GM18499 (cell line): Measurements from ENCODE around the gene SEMA4C.

Experiments used
- ATAC-seq: cut with Tn5 transposase; IDR thresholded peaks from one replicate; pipeline ENCODE4 v1.9.1; 2021; ENCODE audit warnings: moderate number of reproducible peaks; ENCODE audit not compliant: insufficient read depth, unreplicated experiment

The SEMA4C gene

GRCh38 chr2:96826546-96827278, 43.2 kb downstream of the SEMA4C start:
- no peak for ATAC-seq

DNA sequence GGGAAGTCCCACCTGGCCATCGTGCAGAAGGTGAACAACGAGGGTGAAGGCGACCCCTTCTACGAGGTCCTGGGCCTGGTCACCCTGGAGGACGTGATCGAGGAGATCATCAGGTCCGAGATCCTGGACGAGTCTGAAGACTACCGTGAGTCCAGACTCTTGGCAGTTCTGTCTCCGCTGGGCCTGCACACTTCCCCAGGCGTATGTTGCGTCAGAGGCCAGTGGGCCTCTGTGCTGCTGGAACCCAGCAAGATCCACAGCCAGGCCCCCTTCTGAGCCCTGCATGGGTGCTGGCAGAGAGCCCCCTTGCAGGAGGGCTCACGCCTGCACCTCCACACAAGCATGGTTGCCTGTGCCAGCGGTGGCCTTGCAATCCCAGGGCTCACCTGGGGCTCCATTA, 44.8 kb downstream of the SEMA4C start:
- ATAC-seq, result no peak

- ATAC-seq, result no peak
Measured at GRCh38 chr2:96824079-96824870, 45.6 kb downstream of the SEMA4C start.

DNA sequence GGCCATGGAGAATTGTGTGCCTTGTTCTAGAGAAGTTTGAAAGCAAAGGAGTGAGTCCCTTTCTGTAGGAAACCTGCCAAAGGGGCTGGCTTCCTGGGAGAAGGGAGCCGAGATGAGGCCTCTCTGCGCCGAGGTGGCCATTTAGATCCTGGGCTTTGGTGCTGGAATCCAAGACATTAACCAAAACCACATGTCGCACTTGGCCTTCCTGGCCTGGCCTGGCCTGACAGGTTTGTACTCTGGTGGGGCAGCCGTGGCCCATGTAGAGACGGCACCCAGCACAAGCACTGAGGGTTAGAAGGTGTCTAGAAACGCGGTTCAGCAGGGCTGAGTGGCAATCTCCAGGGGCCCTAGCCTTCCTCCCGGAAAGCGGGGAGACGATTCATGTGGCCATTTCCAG, 46.7 kb downstream of the SEMA4C start:
- ATAC-seq, result no peak

DNA sequence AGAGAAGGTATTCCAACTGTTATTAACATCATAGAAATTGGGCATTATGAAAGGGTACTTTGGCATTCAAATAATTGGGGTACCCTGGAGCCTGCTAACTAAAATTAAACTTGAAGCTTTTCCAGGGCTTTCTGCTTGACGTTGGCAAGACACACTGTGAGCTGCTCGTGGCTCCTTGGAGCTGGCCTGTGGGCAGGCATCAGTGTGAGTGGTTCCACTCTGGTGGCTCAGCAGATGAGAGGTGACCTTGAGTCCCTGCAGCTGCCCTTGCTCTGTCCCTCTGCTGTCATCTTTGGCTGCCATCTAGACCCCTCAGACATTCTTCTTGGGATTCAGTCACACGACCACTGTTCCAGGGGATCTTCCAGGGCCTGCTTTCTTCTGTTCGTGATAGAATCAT, 47.1 kb downstream of the SEMA4C start:
- no peak for ATAC-seq

- no peak for ATAC-seq
Measured at GRCh38 chr2:96821113-96821675, 48.7 kb downstream of the SEMA4C start.

- no peak for ATAC-seq
Measured at GRCh38 chr2:96819876-96820511, 49.9 kb downstream of the SEMA4C start.

DNA sequence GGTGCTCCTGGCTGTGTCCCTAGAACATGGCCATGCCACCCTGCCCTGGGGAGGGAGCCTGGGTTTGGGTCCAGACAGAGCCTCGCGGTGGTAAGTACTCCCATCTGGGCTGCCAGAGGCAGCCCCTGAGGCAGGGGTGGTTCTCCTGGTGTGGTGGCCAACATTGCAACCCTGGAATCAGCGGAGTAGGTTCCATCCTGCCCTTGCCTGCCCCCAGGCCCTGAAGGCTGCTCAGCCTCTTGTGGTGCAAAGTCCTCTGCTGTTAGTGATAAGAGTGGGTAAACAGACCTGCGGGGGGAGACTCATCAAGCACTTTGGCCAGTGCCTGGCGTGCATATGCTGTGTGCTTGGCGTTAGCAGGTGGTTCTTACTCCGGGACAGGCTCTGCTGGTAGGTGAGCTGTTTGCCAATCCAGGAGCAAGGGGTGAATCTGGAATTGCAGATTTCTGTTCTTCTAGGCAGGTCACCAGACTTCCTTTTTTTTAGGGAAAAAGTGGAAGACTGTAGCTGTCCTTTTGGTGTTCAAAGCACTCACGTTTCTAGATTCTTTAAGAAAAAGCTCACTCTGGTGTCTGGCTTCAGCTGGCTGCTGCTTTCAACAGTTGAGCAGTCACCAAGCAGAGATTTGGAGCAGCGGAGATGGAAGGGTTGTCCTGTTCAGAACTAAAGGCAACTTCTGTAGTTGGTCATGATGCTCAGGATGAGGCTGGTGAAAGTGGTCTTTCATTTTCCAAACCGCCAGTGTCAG, 50.6 kb downstream of the SEMA4C start:
- no peak for ATAC-seq

GRCh38 chr2:96817882-96818281, 52.0 kb downstream of the SEMA4C start:
- no peak for ATAC-seq

- no peak for ATAC-seq
Measured at GRCh38 chr2:96816836-96817702, 52.8 kb downstream of the SEMA4C start.

- peak; percentile 76 for ATAC-seq
Measured at GRCh38 chr2:96816127-96816835, 53.6 kb downstream of the SEMA4C start, which contains the start of gene CNNM3. Gene CNNM3 (plus strand): TSS chr2:96816268. CDS start chr2:96816278, 10 bp downstream.

DNA sequence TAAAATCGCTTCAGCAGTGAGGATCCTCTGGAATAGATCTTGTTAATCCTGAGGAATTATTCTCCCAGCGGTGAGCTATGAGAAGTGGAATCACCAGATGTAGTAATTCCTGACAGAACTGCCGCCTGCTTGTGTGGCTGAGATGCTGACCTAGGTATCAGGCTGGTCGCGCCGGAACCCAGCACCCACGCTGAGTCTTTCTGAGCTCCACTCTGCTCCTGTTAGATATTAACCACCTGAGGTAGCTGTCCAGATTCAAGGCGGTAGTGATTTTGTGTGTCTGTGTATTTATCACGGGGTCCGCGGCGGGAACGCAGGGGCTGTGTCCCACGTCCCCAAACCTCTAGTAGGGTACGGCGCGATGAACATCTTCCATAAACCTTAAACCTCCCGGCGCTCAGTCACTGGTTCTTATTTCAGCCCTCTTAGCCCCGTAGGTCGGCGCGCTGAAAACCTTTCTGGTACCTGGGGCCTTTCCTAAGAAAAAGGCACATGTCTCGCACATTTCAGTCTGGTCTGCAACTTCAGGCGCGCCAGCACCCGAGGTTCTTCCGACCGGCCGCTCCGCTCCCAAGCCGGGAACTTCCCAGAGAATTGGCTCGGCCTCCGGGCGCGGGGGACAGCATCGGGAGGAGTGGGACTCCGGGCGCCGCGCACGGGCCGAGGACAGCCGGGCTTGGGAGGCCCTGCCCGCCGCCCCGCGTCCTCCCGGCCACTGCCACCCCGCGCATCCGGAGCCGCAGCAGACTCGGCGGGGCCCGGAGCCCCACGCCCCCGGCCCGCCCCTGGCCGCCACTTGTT, 54.4 kb downstream of the SEMA4C start:
- no peak for ATAC-seq

DNA sequence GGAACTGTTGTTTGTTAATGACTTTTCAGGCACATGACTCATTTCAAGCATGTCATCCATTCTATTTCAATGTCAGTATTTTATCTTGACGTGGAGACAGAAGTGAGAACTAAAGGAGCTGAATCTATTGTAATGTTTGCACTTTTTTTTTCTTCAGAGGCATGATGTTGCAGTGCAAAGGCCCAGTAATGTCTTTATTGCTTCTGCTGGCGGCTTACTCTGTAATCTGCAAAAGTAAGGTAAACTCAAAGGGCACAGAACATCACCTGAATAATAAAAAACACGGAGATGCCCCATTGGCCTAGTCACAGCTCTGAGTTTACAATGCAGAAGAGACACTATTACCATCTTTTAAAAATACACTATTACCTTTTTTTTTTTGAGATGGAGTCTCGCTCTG, 56.2 kb downstream of the SEMA4C start:
- no peak for ATAC-seq

DNA sequence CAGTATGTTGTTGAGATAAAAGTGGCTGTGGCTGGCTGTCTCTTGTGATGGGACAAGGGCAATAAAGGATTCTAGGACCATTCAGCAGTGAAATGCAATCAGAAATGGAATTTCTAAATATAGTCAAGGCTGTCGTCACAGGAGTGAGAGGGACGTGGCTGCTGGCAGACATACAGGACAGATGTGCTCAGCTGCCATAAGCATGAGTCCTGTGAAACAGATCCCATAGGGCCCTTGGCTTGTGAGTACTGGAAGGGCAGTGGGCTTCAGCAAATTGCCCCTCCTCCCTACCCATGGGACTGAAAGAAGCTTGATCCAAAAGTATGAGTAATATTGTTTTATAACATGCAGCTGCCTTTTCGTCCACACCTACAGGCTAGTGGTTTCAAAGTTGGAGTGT, 58.0 kb downstream of the SEMA4C start:
- ATAC-seq, result no peak

DNA sequence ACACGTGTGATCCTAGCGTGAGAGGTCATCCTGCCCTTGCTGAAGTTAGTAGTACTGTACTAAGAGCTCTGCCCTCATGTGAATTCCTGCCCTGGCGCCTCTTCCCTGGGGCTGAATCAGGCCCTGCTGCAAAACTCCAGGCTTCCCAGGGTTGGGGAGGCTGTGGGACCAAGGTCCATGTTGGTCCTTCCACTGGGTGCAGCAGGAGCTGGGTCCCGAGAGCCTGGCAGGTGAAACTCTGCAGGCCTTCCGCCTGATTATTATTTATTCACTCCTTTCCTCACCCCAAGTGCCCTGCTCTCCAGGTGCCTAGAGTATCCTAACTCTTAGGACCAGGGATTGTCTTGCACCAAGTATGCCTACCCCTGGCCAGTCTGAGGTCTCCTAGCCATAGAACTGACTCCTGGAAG, 59.1 kb downstream of the SEMA4C start:
- no peak for ATAC-seq

GRCh38 chr2:96809951-96810782, 59.7 kb downstream of the SEMA4C start:
- no peak for ATAC-seq
